ENCODE results near the gene CRMP1.

DNA sequence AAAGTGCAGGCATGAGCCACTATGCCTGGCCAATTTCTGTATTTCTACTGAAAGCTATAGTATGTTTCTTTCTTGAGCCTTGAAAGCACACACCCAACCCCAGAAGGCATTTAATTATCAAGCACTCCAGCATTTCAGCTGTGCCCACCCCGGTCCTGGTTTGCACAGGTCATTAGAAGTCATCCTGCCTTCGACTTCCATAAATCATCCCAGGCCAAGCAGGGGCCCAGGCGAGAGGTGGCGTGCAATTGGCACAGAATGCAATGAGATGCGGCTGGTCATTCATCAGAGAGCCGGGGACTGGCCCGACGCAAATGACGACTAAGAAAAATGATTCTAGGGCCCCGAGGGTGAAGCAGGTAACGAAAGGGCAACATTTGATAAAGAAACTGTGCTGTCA, 24.8 kb upstream of the CRMP1 start:
- TF ChIP-seq SIN3A (IDR thresholded peaks at IDR 0.05; ENCODE audit: borderline replicate concordance, insufficient read depth, low read length), result no peak
- no peak for TF ChIP-seq POLR2AphosphoS5 (IDR thresholded peaks at IDR 0.05; ENCODE audit: low read depth, low read length)
- TF ChIP-seq TAF1 (IDR thresholded peaks at IDR 0.05; ENCODE audit: borderline replicate concordance, insufficient read depth, low read length), result no peak
- TF ChIP-seq, protein P1, sequence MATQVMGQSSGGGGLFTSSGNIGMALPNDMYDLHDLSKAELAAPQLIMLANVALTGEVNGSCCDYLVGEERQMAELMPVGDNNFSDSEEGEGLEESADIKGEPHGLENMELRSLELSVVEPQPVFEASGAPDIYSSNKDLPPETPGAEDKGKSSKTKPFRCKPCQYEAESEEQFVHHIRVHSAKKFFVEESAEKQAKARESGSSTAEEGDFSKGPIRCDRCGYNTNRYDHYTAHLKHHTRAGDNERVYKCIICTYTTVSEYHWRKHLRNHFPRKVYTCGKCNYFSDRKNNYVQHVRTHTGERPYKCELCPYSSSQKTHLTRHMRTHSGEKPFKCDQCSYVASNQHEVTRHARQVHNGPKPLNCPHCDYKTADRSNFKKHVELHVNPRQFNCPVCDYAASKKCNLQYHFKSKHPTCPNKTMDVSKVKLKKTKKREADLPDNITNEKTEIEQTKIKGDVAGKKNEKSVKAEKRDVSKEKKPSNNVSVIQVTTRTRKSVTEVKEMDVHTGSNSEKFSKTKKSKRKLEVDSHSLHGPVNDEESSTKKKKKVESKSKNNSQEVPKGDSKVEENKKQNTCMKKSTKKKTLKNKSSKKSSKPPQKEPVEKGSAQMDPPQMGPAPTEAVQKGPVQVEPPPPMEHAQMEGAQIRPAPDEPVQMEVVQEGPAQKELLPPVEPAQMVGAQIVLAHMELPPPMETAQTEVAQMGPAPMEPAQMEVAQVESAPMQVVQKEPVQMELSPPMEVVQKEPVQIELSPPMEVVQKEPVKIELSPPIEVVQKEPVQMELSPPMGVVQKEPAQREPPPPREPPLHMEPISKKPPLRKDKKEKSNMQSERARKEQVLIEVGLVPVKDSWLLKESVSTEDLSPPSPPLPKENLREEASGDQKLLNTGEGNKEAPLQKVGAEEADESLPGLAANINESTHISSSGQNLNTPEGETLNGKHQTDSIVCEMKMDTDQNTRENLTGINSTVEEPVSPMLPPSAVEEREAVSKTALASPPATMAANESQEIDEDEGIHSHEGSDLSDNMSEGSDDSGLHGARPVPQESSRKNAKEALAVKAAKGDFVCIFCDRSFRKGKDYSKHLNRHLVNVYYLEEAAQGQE (IDR thresholded peaks at IDR 0.05; ENCODE audit: insufficient read depth in 1 of 2, low read depth in 2 of 2, low read length in 2 of 2), result no peak
- no peak for TF ChIP-seq FOXP2 (optimal IDR thresholded peaks at IDR 0.05; ENCODE audit: borderline replicate concordance, extremely low read depth, extremely low read length, insufficient read depth)
